OCI-LY3 (cell line): ENCODE measurements around the gene NCAPG2.

ENCODE experiments used
- EZH2phosphoT487 ChIP-seq: fragments of 200-600 bp; shearing (Covaris generic); IDR thresholded peaks from 2 replicates; pipeline ENCODE4 v1.6.1; 2018; ENCODE audit warnings: antibody characterized with exemption, mixed run types, low read depth
- TF ChIP-seq, protein P1 (sequence below): fragments of 200-600, 300-600 bp; sonication (generic); IDR thresholded peaks from 2 replicates; pipeline ENCODE4 v1.5.1; 2014; ENCODE audit warnings: antibody characterized with exemption, low read length, low read depth

- TF ChIP-seq, protein P1, sequence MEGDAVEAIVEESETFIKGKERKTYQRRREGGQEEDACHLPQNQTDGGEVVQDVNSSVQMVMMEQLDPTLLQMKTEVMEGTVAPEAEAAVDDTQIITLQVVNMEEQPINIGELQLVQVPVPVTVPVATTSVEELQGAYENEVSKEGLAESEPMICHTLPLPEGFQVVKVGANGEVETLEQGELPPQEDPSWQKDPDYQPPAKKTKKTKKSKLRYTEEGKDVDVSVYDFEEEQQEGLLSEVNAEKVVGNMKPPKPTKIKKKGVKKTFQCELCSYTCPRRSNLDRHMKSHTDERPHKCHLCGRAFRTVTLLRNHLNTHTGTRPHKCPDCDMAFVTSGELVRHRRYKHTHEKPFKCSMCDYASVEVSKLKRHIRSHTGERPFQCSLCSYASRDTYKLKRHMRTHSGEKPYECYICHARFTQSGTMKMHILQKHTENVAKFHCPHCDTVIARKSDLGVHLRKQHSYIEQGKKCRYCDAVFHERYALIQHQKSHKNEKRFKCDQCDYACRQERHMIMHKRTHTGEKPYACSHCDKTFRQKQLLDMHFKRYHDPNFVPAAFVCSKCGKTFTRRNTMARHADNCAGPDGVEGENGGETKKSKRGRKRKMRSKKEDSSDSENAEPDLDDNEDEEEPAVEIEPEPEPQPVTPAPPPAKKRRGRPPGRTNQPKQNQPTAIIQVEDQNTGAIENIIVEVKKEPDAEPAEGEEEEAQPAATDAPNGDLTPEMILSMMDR = no peak
- TF ChIP-seq EZH2phosphoT487 = no peak
Measured at GRCh38 chr7:158676171-158676840, 28.3 kb downstream of the NCAPG2 start.
